ENCODE measurements around the gene YY1. TPM values are rescaled to one million over a fixed set of nuclear protein-coding genes. Genes with fewer than 3 reads are reported as not detected.

The YY1 gene
- total and polyA plus RNA-seq, 9 of the 15 experiments (the other 6 are each of a cell fraction or from before 2014, with no cell fraction given) = 20.8 to 74.2 (median 46.7) TPM

GRCh38 chr14:100267990-100268389 is 29.0 kb downstream of the YY1 start:
- 90% methylated on average over 7 of the region's 7 CpGs for WGBS (ENCODE audit: insufficient coverage, low coverage, missing lambda C conversion rate)
- no peaks in the 10 kb centered on the region for H3K9me3 ChIP-seq (replicated peaks; ENCODE audit: control insufficient read depth, insufficient read depth, low read depth, low read length)
- ChIA-PET POLR2A (no interaction called here), CTCF (ENCODE audit: low intra/inter-chr PET ratio) (interaction anchor here (0.7 kb wide), 1 partner anchor 27 kb away, joined by 3 read pairs; no protein-coding TSS in a partner anchor)
- FAIRE-seq (no peak), DNase-seq (ENCODE audit: extremely low read depth in 1 of 4, low spot score in 3 of 4) (no peak), ATAC-seq (no peak)
- no peaks in the 10 kb centered on the region for H3K27me3 ChIP-seq (ENCODE audit: control insufficient read depth in 2 of 2, insufficient read depth in 2 of 2, low read length in 2 of 2)
- peaks cover 62% of the 10 kb centered on the region for H3K36me3 ChIP-seq (ENCODE audit: control insufficient read depth, insufficient read depth, low read length)
- H4K20me1 ChIP-seq (replicated peaks; ENCODE audit: control insufficient read depth, insufficient read depth, low read length) = peaks cover 23% of the 10 kb centered on the region
- H3K27ac ChIP-seq (ENCODE audit: extremely low read depth, low read depth, low read length) = no peak overlapping the region
- H2AFZ ChIP-seq (ENCODE audit: low read depth, low read length) = no peak overlapping the region
- no peak overlapping the region for H3K4me2 ChIP-seq (ENCODE audit: insufficient read depth, low read length)
- H3K4me3 ChIP-seq = no peak overlapping the region
- no peaks in the 10 kb centered on the region; a peak in 3 of 5 replicates for H3K4me1 ChIP-seq (replicated peaks in 1 of 2; ENCODE audit: control insufficient read depth in 2 of 2, insufficient read depth in 2 of 2, low read length in 2 of 2)
- no peak overlapping the region for H3K9ac ChIP-seq (ENCODE audit: insufficient read depth in 1 of 2, low read depth in 2 of 2, low read length in 2 of 2)
- H3K79me2 ChIP-seq (ENCODE audit: control insufficient read depth, insufficient read depth, low read length) = peaks cover 85% of the 10 kb centered on the region
- no peak for TF ChIP-seq KLF6 (CRISPR knock-in tag; IDR thresholded peaks at IDR 0.05; ENCODE audit: borderline replicate concordance)
- TF ChIP-seq SMARCA5 (IDR thresholded peaks at IDR 0.05) = no peak
- TF ChIP-seq, protein P1, sequence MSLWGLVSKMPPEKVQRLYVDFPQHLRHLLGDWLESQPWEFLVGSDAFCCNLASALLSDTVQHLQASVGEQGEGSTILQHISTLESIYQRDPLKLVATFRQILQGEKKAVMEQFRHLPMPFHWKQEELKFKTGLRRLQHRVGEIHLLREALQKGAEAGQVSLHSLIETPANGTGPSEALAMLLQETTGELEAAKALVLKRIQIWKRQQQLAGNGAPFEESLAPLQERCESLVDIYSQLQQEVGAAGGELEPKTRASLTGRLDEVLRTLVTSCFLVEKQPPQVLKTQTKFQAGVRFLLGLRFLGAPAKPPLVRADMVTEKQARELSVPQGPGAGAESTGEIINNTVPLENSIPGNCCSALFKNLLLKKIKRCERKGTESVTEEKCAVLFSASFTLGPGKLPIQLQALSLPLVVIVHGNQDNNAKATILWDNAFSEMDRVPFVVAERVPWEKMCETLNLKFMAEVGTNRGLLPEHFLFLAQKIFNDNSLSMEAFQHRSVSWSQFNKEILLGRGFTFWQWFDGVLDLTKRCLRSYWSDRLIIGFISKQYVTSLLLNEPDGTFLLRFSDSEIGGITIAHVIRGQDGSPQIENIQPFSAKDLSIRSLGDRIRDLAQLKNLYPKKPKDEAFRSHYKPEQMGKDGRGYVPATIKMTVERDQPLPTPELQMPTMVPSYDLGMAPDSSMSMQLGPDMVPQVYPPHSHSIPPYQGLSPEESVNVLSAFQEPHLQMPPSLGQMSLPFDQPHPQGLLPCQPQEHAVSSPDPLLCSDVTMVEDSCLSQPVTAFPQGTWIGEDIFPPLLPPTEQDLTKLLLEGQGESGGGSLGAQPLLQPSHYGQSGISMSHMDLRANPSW (CRISPR knock-in tag; IDR thresholded peaks at IDR 0.05) = no peak
- TF ChIP-seq HMGXB4 (CRISPR knock-in tag; IDR thresholded peaks at IDR 0.05) = no peak
- no peak for TF ChIP-seq CCAR2 (IDR thresholded peaks at IDR 0.05; ENCODE audit: low read depth, low read length)
- no peaks in the 10 kb centered on the region for H3K9me1 ChIP-seq (ENCODE audit: control insufficient read depth, insufficient read depth, low read length)
- in situ Hi-C loops (cut with MboI) (no loop called here), intact Hi-C loops (cut with micrococcal nuclease) (no loop called here)
- no TSS peak for BruUV-seq (replicated peaks)
